Posterior cingulate gyrus (tissue), 11 donors: ENCODE measurements around the gene FMNL2.
"Not testable (repeated sequence)": the region's sequence is repeated elsewhere in the genome, so short reads cannot be mapped to it uniquely, and the experiment has no call there.

Experiments used
- DNase-seq, 10 donors: peaks; one replicate each; pipeline versions ENCODE4 v3.0.0 to v3.0.0-alpha.2; 2020 to 2021; ENCODE audit warnings: mixed read lengths in 3 of 10
- intact Hi-C: fragments of 100-400 bp; cut with DNase I; formaldehyde crosslinking; loops from one replicate; pipeline ENCODE4 v1.15.1; 2023

Gene FMNL2

GRCh38 chr2:152369176-152369860 lies 34.3 kb downstream of the FMNL2 start:
- intact Hi-C loops: no loop called here
- DNase-seq: no peak

- intact Hi-C loops: no loop called here
Observed at GRCh38 chr2:152370783-152371182, 35.8 kb downstream of the FMNL2 start.

GRCh38 chr2:152372438-152372984 lies 37.5 kb downstream of the FMNL2 start:
- intact Hi-C loops: no loop called here
- DNase-seq: no peak

More at GRCh38 chr2:152370783-152371182, 35.8 kb downstream of the FMNL2 start:
- DNase-seq: no peak

GRCh38 chr2:152375174-152375573 lies 40.2 kb downstream of the FMNL2 start:
- intact Hi-C loops: no loop called here
- DNase-seq: no peak

- no peak for DNase-seq
- intact Hi-C loops: no loop called here
Observed at GRCh38 chr2:152376385-152376784, 41.4 kb downstream of the FMNL2 start.

- intact Hi-C loops: no loop called here
Observed at GRCh38 chr2:152376968-152377367, 42.0 kb downstream of the FMNL2 start.

GRCh38 chr2:152379089-152379488 lies 44.1 kb downstream of the FMNL2 start:
- no peak for DNase-seq
- intact Hi-C loops: no loop called here

More at GRCh38 chr2:152376968-152377367, 42.0 kb downstream of the FMNL2 start:
- no peak for DNase-seq

- intact Hi-C loops: no loop called here
- DNase-seq: no peak
Observed at GRCh38 chr2:152380261-152381055, 45.5 kb downstream of the FMNL2 start.

GRCh38 chr2:152383702-152384101 lies 48.7 kb downstream of the FMNL2 start:
- intact Hi-C loops: no loop called here
- no peak for DNase-seq

GRCh38 chr2:152384992-152385391 lies 50.0 kb downstream of the FMNL2 start:
- intact Hi-C loops: no loop called here
- no peak for DNase-seq

- intact Hi-C loops: no loop called here
- DNase-seq: no peak
Observed at GRCh38 chr2:152385650-152386049, 50.7 kb downstream of the FMNL2 start.

GRCh38 chr2:152386266-152386665 lies 51.3 kb downstream of the FMNL2 start:
- intact Hi-C loops: no loop called here
- no peak for DNase-seq

- DNase-seq: no peak
- intact Hi-C loops: no loop called here
Observed at GRCh38 chr2:152387041-152387440, 52.1 kb downstream of the FMNL2 start.

- DNase-seq, intact Hi-C loops: not testable (repeated sequence)
Observed at GRCh38 chr2:152388269-152388668, 53.3 kb downstream of the FMNL2 start.

- intact Hi-C loops: no loop called here
- peak in 5 of 10 donors; percentile 23 to 83 (median 74) for DNase-seq
Observed at GRCh38 chr2:152389483-152389882, 54.5 kb downstream of the FMNL2 start.

GRCh38 chr2:152390837-152391236 lies 55.9 kb downstream of the FMNL2 start:
- intact Hi-C loops: no loop called here
- DNase-seq: no peak

- intact Hi-C loops: no loop called here
- DNase-seq: no peak
Observed at GRCh38 chr2:152391318-152391717, 56.3 kb downstream of the FMNL2 start.

GRCh38 chr2:152393377-152393776 lies 58.4 kb downstream of the FMNL2 start:
- no peak for DNase-seq
- intact Hi-C loops: no loop called here

GRCh38 chr2:152394326-152394725 lies 59.4 kb downstream of the FMNL2 start:
- no peak for DNase-seq
- intact Hi-C loops: no loop called here

- intact Hi-C loops: loop anchor here (5.0 kb wide), 1 partner anchor 48 kb away; no protein-coding TSS in a partner anchor
- peak in 1 of 10 donors; percentile 28 for DNase-seq
Observed at GRCh38 chr2:152395103-152395502, 60.1 kb downstream of the FMNL2 start.

- no peak for DNase-seq
- intact Hi-C loops: loop anchor here (5.0 kb wide), 1 partner anchor 48 kb away; no protein-coding TSS in a partner anchor
Observed at GRCh38 chr2:152395572-152395971, 60.6 kb downstream of the FMNL2 start.
